ENCODE results near the gene GSE1. TPM values are rescaled to one million over a fixed set of nuclear protein-coding genes. Genes with fewer than 3 reads are reported as not detected.

GSE1 gene
- total and polyA plus RNA-seq, 9 donors, result 32.9 to 212 (median 91.4) TPM

DNA sequence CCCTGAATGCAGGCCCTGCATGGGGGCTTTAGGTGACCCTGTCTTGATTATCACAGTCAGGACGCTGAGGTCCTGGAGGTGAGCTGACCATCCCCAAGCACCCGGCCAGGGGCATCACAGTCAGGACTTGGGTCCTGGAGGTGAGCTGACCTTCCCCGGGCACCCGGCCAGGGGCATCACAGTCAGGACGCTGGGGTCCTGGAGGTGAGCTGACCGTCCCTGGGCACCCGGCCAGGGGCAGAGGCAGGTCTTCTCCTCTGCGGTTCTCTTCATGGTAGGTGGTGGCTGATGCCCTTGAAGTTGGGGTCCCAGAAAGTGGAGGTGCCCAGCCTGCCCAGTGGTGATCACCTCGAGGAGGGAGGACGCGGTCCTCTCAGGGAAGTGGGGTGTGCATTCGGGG is 36.2 kb upstream of the GSE1 start:
- Histone ChIP-seq H3K36me3 (no peaks in the 10 kb centered on the region), H3K9me3 (no peaks in the 10 kb centered on the region), H3K4me3 (no peak overlapping the region), H3K27ac (no peak overlapping the region), H3K27me3 (no peaks in the 10 kb centered on the region), H3K4me1 (ENCODE audit: insufficient read depth) (peaks cover 16% of the 10 kb centered on the region)
- no peak for DNase-seq
- TF ChIP-seq, protein P1, sequence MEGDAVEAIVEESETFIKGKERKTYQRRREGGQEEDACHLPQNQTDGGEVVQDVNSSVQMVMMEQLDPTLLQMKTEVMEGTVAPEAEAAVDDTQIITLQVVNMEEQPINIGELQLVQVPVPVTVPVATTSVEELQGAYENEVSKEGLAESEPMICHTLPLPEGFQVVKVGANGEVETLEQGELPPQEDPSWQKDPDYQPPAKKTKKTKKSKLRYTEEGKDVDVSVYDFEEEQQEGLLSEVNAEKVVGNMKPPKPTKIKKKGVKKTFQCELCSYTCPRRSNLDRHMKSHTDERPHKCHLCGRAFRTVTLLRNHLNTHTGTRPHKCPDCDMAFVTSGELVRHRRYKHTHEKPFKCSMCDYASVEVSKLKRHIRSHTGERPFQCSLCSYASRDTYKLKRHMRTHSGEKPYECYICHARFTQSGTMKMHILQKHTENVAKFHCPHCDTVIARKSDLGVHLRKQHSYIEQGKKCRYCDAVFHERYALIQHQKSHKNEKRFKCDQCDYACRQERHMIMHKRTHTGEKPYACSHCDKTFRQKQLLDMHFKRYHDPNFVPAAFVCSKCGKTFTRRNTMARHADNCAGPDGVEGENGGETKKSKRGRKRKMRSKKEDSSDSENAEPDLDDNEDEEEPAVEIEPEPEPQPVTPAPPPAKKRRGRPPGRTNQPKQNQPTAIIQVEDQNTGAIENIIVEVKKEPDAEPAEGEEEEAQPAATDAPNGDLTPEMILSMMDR (IDR thresholded peaks at IDR 0.05), result no peak
- TF ChIP-seq POLR2A (IDR thresholded peaks at IDR 0.05) (no peak), EP300 (IDR thresholded peaks at IDR 0.05) (no peak)
- intact Hi-C loops (cut with DNase I), result no loop called here
- WGBS, 3 donors, result 78 to 79% (median 78%) methylated on average over 11 to 12 of the region's 12 CpGs

DNA sequence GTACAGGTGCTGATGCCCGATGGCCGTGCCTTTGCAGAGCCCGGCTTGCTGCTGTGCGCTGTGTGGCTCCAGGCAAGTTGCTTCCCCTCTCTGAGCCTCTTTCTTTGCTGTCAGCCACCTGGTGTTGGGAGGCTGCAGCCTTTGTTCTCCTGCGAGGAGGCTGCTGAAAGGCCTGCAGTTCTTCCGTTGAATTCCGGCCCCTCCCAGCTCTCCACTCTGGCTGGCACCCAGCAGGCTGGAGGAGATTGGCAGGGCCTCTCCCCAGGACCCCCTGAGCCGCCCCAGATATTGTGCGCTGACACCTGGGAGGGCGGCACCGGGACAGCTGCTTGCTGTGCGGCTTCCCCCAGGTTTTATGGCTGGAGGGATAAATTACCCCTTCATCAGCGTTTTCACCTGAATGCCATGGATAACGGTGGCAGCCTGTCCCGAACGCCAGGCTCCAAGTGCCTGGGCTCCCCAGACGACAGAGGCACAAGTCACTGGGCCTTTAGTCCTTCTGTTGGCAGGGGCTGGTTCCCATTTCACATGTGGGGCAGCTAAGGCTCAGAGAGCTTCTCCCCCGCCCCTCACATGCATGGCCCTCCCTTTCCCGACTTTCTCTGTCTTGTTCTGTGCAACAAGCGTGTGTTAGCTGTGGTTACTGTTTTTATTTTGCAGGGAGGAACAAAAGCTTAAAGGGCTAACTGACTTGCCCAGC is 35.1 kb upstream of the GSE1 start:
- Histone ChIP-seq H3K4me3 (no peak overlapping the region), H3K27me3 (no peaks in the 10 kb centered on the region), H3K9me3 (no peaks in the 10 kb centered on the region), H3K27ac (no peak overlapping the region), H3K4me1 (ENCODE audit: insufficient read depth) (peaks cover 22% of the 10 kb centered on the region), H3K36me3 (no peaks in the 10 kb centered on the region)
- WGBS, 3 donors, result 82 to 87% (median 83%) methylated on average over 19 to 20 of the region's 20 CpGs
- no peak for TF ChIP-seq EP300 (IDR thresholded peaks at IDR 0.05)
- TF ChIP-seq POLR2A (IDR thresholded peaks at IDR 0.05), result no peak
- TF ChIP-seq, protein P1 (IDR thresholded peaks at IDR 0.05), result no peak
- DNase-seq, result no peak
- intact Hi-C loops (cut with DNase I), result no loop called here

DNA sequence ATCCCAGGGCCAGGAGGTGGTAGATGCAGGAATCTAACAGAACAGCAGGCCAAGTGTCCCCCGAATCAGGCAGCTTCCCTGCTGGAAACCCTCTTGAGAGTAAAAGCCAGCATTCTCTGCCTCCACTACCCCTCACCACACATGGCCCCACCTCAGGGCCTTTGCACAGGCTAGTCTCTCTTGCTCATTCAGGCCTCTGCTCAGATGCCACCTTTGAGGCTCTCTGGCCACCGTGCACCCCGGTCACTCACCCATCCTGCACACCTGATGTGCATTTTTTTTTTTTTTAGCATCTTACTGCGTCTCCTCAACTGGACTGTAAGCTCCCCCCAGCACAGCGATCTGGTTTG is 34.5 kb upstream of the GSE1 start:
- intact Hi-C loops (cut with DNase I), result no loop called here
- H3K36me3 ChIP-seq, result no peaks in the 10 kb centered on the region
- H3K4me1 ChIP-seq (ENCODE audit: insufficient read depth), result peaks cover 24% of the 10 kb centered on the region
- no peak for TF ChIP-seq EP300 (IDR thresholded peaks at IDR 0.05)
- TF ChIP-seq, protein P1 (IDR thresholded peaks at IDR 0.05), result no peak
- TF ChIP-seq POLR2A (IDR thresholded peaks at IDR 0.05), result no peak
- H3K27ac ChIP-seq, result no peak overlapping the region
- no peak overlapping the region for H3K4me3 ChIP-seq
- H3K27me3 ChIP-seq, result no peaks in the 10 kb centered on the region
- no peak for DNase-seq
- 84 to 91% (median 88%) methylated on average over 5 of the region's 5 CpGs for WGBS, 3 donors
- H3K9me3 ChIP-seq, result no peaks in the 10 kb centered on the region

DNA sequence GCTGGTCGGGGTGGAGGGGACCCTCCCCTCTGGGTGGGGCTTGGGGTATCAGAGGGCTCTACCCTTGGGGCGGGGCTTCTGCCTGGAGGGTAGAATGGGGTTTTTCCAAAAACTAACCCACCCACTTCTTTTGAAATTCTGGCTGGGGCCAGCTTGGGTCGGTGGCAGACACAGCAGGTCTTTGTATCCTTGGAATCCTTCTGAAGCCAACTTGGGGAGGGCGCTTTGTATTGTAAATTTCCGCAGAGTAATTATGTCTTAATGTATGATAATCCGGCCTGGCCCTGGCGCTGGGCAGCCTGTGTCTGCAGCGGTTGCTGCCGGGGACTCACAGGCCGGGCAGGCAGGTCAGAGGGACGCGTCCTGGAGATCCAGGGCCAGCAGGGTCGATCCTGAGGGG is 33.9 kb upstream of the GSE1 start:
- H3K36me3 ChIP-seq, result no peaks in the 10 kb centered on the region
- no peaks in the 10 kb centered on the region for H3K9me3 ChIP-seq
- TF ChIP-seq EP300 (IDR thresholded peaks at IDR 0.05) (no peak), POLR2A (IDR thresholded peaks at IDR 0.05) (no peak)
- TF ChIP-seq, protein P1 (IDR thresholded peaks at IDR 0.05), result no peak
- DNase-seq, result no peak
- peaks cover 19% of the 10 kb centered on the region for H3K4me1 ChIP-seq (ENCODE audit: insufficient read depth)
- no peak overlapping the region for H3K27ac ChIP-seq
- H3K27me3 ChIP-seq, result no peaks in the 10 kb centered on the region
- no peak overlapping the region for H3K4me3 ChIP-seq
- intact Hi-C loops (cut with DNase I), result no loop called here
- 82 to 86% (median 84%) methylated on average over 13 of the region's 13 CpGs for WGBS, 3 donors
